Measurements from ENCODE around the gene GOLM1. TPM values are rescaled to one million over a fixed set of nuclear protein-coding genes. Genes with fewer than 3 reads are reported as not detected.

GOLM1 gene
- total and polyA plus RNA-seq, 10 donors, result 4.8 to 76.3 (median 48.9) TPM

GRCh38 chr9:86135371-86135770 is 36.0 kb upstream of the GOLM1 start:
- Histone ChIP-seq H3K27me3 (replicated peaks in 1 of 7) (no peaks in the 10 kb centered on the region), H3K9me3 (no peaks in the 10 kb centered on the region), H3K36me3 (no peaks in the 10 kb centered on the region), H3K4me1 (no peaks in the 10 kb centered on the region), H3K4me3 (no peak overlapping the region), H3K27ac (no peak overlapping the region)
- TF ChIP-seq POLR2A (IDR thresholded peaks at IDR 0.05), result no peak
- TF ChIP-seq POLR2AphosphoS5 (IDR thresholded peaks at IDR 0.05), result no peak
- 72 to 86% (median 75%) methylated on average over 5 of the region's 5 CpGs for WGBS, 5 donors
- DNase-seq, result no peak
- intact Hi-C loops (cut with DNase I; ENCODE audit: low total_unique reads), result no loop called here

- TF ChIP-seq POLR2AphosphoS5 (IDR thresholded peaks at IDR 0.05) (no peak), CTCF (IDR thresholded peaks at IDR 0.05 in 8 of 11, conservative IDR thresholded peaks at IDR 0.05 in 3 of 11) (no peak), POLR2A (IDR thresholded peaks at IDR 0.05) (no peak)
- intact Hi-C loops (cut with DNase I; ENCODE audit: low total_unique reads), result no loop called here
- DNase-seq, result no peak
- no peak overlapping the region for H3K27ac ChIP-seq
- H3K9me3 ChIP-seq, result no peaks in the 10 kb centered on the region
- WGBS, 5 donors, result 64 to 88% (median 87%) methylated on average over 4 of the region's 4 CpGs
- no peaks in the 10 kb centered on the region for H3K36me3 ChIP-seq
- no peaks in the 10 kb centered on the region for H3K27me3 ChIP-seq (replicated peaks in 1 of 7)
- no peaks in the 10 kb centered on the region for H3K4me1 ChIP-seq
- no peak overlapping the region for H3K4me3 ChIP-seq
Measured at GRCh38 chr9:86134361-86134760, 35.0 kb upstream of the GOLM1 start.

GRCh38 chr9:86128235-86128822 is 29.0 kb upstream of the GOLM1 start:
- Histone ChIP-seq H3K9me3 (no peaks in the 10 kb centered on the region), H3K4me1 (no peaks in the 10 kb centered on the region), H3K27ac (no peak overlapping the region), H3K27me3 (replicated peaks in 1 of 7) (no peaks in the 10 kb centered on the region), H3K36me3 (no peaks in the 10 kb centered on the region), H3K4me3 (no peak overlapping the region)
- no peak for DNase-seq
- intact Hi-C loops (cut with DNase I; ENCODE audit: low total_unique reads), result no loop called here
- TF ChIP-seq POLR2AphosphoS5 (IDR thresholded peaks at IDR 0.05), result no peak
- TF ChIP-seq POLR2A (IDR thresholded peaks at IDR 0.05), result no peak
- TF ChIP-seq CTCF (IDR thresholded peaks at IDR 0.05 in 8 of 11, conservative IDR thresholded peaks at IDR 0.05 in 3 of 11), result no peak
- WGBS, 5 donors, result 84 to 93% (median 87%) methylated on average over 4 of the region's 4 CpGs

- H3K27me3 ChIP-seq (replicated peaks in 1 of 7), result no peaks in the 10 kb centered on the region
- no peak for TF ChIP-seq CTCF (IDR thresholded peaks at IDR 0.05 in 8 of 11, conservative IDR thresholded peaks at IDR 0.05 in 3 of 11)
- TF ChIP-seq POLR2AphosphoS5 (IDR thresholded peaks at IDR 0.05), result no peak
- TF ChIP-seq POLR2A (IDR thresholded peaks at IDR 0.05), result no peak
- H3K27ac ChIP-seq, result no peak overlapping the region
- no peak overlapping the region for H3K4me3 ChIP-seq
- no peaks in the 10 kb centered on the region for H3K9me3 ChIP-seq
- DNase-seq, result no peak
- 66 to 76% (median 71%) methylated on average over 10 to 11 of the region's 11 CpGs for WGBS, 5 donors
- intact Hi-C loops (cut with DNase I; ENCODE audit: low total_unique reads), result no loop called here
- no peaks in the 10 kb centered on the region for H3K4me1 ChIP-seq
- no peaks in the 10 kb centered on the region for H3K36me3 ChIP-seq
Measured at GRCh38 chr9:86126998-86127972, 27.9 kb upstream of the GOLM1 start.

Data from spleen (tissue), 11 donors.